ENCODE measurements around the gene SHLD2.

- no peak for TF ChIP-seq CTCF (IDR thresholded peaks at IDR 0.05)
- TF ChIP-seq ZFX (IDR thresholded peaks at IDR 0.05; ENCODE audit: borderline replicate concordance), result no peak
These were observed 41.3 kb upstream of the SHLD2 start for GRCh38 chr10:87053577-87054181.
